Measurements from ENCODE around the gene DGKG. TPM values are rescaled to one million over a fixed set of nuclear protein-coding genes. Genes with fewer than 3 reads are reported as not detected.

DGKG gene
- total and polyA plus RNA-seq, 2 of the 8 experiments (the other 6 are each of a cell fraction or from before 2014, with no cell fraction given), result 0.30 to 0.48 TPM

GRCh38 chr3:186165331-186165730 is 196.7 kb downstream of the DGKG start (continued):
- TF ChIP-seq RNF2 (IDR thresholded peaks at IDR 0.05; ENCODE audit: borderline replicate concordance, low read depth, low read length, missing control alignments, poor library complexity, severe bottlenecking) (no peak), FOSL1 (IDR thresholded peaks at IDR 0.05; ENCODE audit: insufficient read depth, low read depth, low read length) (no peak), RXRA (IDR thresholded peaks at IDR 0.05; ENCODE audit: insufficient read depth, low read depth, low read length) (no peak), SP4 (IDR thresholded peaks at IDR 0.05; ENCODE audit: low read length) (no peak), CTBP2 (IDR thresholded peaks at IDR 0.05; ENCODE audit: borderline replicate concordance, insufficient read depth, insufficient read length, low read length) (no peak), HDAC2 (IDR thresholded peaks at IDR 0.05; ENCODE audit: borderline replicate concordance in 1 of 2, low read depth in 2 of 2, low read length in 2 of 2) (no peak), SUZ12 (IDR thresholded peaks at IDR 0.05; ENCODE audit: low read length) (no peak), JUN (IDR thresholded peaks at IDR 0.05; ENCODE audit: low read depth, low read length) (no peak)
